Pericardium fibroblast (primary cell): ENCODE data around the gene CEPT1. TPM values are rescaled to one million over a fixed set of nuclear protein-coding genes. Genes with fewer than 3 reads are reported as not detected.

Experiments
- total RNA-seq: library from RNA; depleted of rRNA; stranded (reverse); fragments of >200 nt; gene quantifications from 2 replicates; pipeline ENCODE4 v1.2.3, GENCODE V29; 2015

CEPT1 gene
- 26.0 and 31.0 TPM in 2 replicates for total RNA-seq

GRCh38 chr1:111139956-111140679, at the start of gene CEPT1, which contains the start of gene DRAM2:
CEPT1 (plus strand) TSS chr1:111140223; CDS start chr1:111147715, 7,492 bp downstream.
DRAM2 (minus strand) TSS chr1:111140093; CDS start chr1:111131554, 8,539 bp downstream.

GRCh38 chr1:111199881-111200801, 60.1 kb downstream of the CEPT1 start, which contains the start of gene DENND2D:
DENND2D (minus strand) TSS chr1:111200646; CDS start chr1:111200459, 187 bp downstream.

GRCh38 chr1:111227434-111227833, 87.4 kb downstream of the CEPT1 start, which contains the start of gene CHI3L2:
CHI3L2 (plus strand) TSS chr1:111227713; CDS start chr1:111227730, 17 bp downstream.

Other genes starting within 250 kb of the CEPT1 start
- 10.9 and 11.6 TPM in 2 replicates for gene LRIF1, start 176.3 kb upstream of the CEPT1 start, total RNA-seq
- gene DRAM2, start 130 bp upstream of the CEPT1 start, total RNA-seq: 31.5 and 44.1 TPM in 2 replicates
- 2.6 and 5.3 TPM in 2 replicates for gene DENND2D, start 60.4 kb downstream of the CEPT1 start, total RNA-seq
- 0.85 and 8.5 TPM in 2 replicates for gene CHI3L2, start 87.5 kb downstream of the CEPT1 start, total RNA-seq
- not detected in 2 replicates for gene CHIA, start 150.6 kb downstream of the CEPT1 start, total RNA-seq